CD4-positive, alpha-beta T cell treated with Interleukin-6 for 4 hours (primary cell): ENCODE results near the gene PPP6R3.
A peak's percentile ranks its signal among the peaks of the same experiment; 100 is the strongest.
"Not testable (repeated sequence)": the region's sequence is repeated elsewhere in the genome, so short reads cannot be mapped to it uniquely, and the experiment has no call there.

Experiments used
- DNase-seq: peaks from one replicate; pipeline ENCODE4 v3.0.0-alpha.2; 2020; ENCODE audit warnings: mixed read lengths

Gene PPP6R3

GRCh38 chr11:68460741-68461574 is at the start of gene PPP6R3:
PPP6R3 (plus strand) TSS chr11:68460752; CDS start chr11:68537665, 76,913 bp downstream.
- peak; percentile 40 for DNase-seq

GRCh38 chr11:68411501-68411991 is 49.0 kb upstream of the PPP6R3 start:
- DNase-seq, result no peak

- no peak for DNase-seq
These were observed 47.7 kb upstream of the PPP6R3 start for GRCh38 chr11:68412593-68413475.

GRCh38 chr11:68413591-68413999 is 47.0 kb upstream of the PPP6R3 start:
- DNase-seq, result no peak

- no peak for DNase-seq
These were observed 45.9 kb upstream of the PPP6R3 start for GRCh38 chr11:68414496-68415221.

GRCh38 chr11:68416070-68416578 is 44.4 kb upstream of the PPP6R3 start:
- no peak for DNase-seq

- no peak for DNase-seq
These were observed 41.9 kb upstream of the PPP6R3 start for GRCh38 chr11:68418648-68419047.

- no peak for DNase-seq
These were observed 40.4 kb upstream of the PPP6R3 start for GRCh38 chr11:68420171-68420570.

GRCh38 chr11:68423481-68423880 is 37.1 kb upstream of the PPP6R3 start:
- no peak for DNase-seq

GRCh38 chr11:68424101-68424632 is 36.4 kb upstream of the PPP6R3 start:
- no peak for DNase-seq

- no peak for DNase-seq
These were observed 35.3 kb upstream of the PPP6R3 start for GRCh38 chr11:68424981-68425865.

GRCh38 chr11:68425866-68426380 is 34.6 kb upstream of the PPP6R3 start:
- no peak for DNase-seq

GRCh38 chr11:68429661-68430060 is 30.9 kb upstream of the PPP6R3 start:
- DNase-seq, result no peak

GRCh38 chr11:68430384-68430783 is 30.2 kb upstream of the PPP6R3 start:
- no peak for DNase-seq

- DNase-seq, result no peak
These were observed 29.8 kb upstream of the PPP6R3 start for GRCh38 chr11:68430801-68431200.

GRCh38 chr11:68431984-68432645 is 28.4 kb upstream of the PPP6R3 start:
- no peak for DNase-seq

- no peak for DNase-seq
These were observed 27.7 kb upstream of the PPP6R3 start for GRCh38 chr11:68432874-68433273.

- no peak for DNase-seq
These were observed 27.0 kb upstream of the PPP6R3 start for GRCh38 chr11:68433541-68433940.

- not testable (repeated sequence) for DNase-seq
These were observed 26.4 kb upstream of the PPP6R3 start for GRCh38 chr11:68434159-68434558.

- no peak for DNase-seq
These were observed 24.2 kb upstream of the PPP6R3 start for GRCh38 chr11:68436162-68436888.
